IMR-90 (cell line): Measurements from ENCODE around the gene MCFD2. TPM values are rescaled to one million over a fixed set of nuclear protein-coding genes. Genes with fewer than 3 reads are reported as not detected.

Experiments used
- ATAC-seq: fragments of 200-7000 bp; cut with Tn5 transposase; 2 replicates; pipeline ENCODE4 v1.9.1; 2020; ENCODE audit warnings: low read depth, mild to moderate bottlenecking, moderate library complexity
- BruUV-seq: library from RNA; stranded (reverse); fragments of 400-500 nt; replicated peaks from 2 replicates; lab custom pipeline; 2021; lab: Mats Ljungman, UMichigan
- CTCF ChIA-PET: fragments of 300-600 bp; formaldehyde crosslinking; extraction: SDS; loops from one replicate; lab custom pipeline; 2021; ENCODE audit warnings: antibody characterized with exemption; lab: Yijun Ruan, JAX
- POLR2A ChIA-PET: fragments of 300-600 bp; sonication (Branson Sonifier 250); formaldehyde crosslinking; loops from one replicate; lab custom pipeline; 2022; ENCODE audit warnings: antibody characterized with exemption; ENCODE audit not compliant: unreplicated experiment; lab: Charles Lee
- DNase-seq: peaks from one replicate; pipeline ENCODE4 v3.0.0; 2013
- H2AFZ ChIP-seq: replicated peaks from 2 replicates; pipeline ENCODE3; 2013; ENCODE audit warnings: low read length, mild to moderate bottlenecking; ENCODE audit not compliant: poor library complexity
- H2AK5ac ChIP-seq: 2 replicates; pipeline ENCODE4 v1.6.1; 2013; ENCODE audit warnings: low read depth, low read length, inconsistent platforms
- H2AK9ac ChIP-seq: replicated peaks from 2 replicates; pipeline ENCODE3; 2013; ENCODE audit warnings: mild to moderate bottlenecking, low read depth, low read length, moderate library complexity; ENCODE audit not compliant: poor library complexity
- H2BK120ac ChIP-seq: 2 replicates; pipeline ENCODE4 v1.6.1; 2013; ENCODE audit warnings: low read depth, low read length, inconsistent platforms
- H2BK15ac ChIP-seq: 3 replicates; pipeline ENCODE4 v1.6.1; 2013; ENCODE audit warnings: low read depth, low read length, inconsistent platforms
- H2BK20ac ChIP-seq: 2 replicates; pipeline ENCODE4 v1.6.1; 2013; ENCODE audit warnings: low read depth, mild to moderate bottlenecking, inconsistent platforms, low read length, moderate library complexity
- H2BK5ac ChIP-seq: 2 replicates; pipeline ENCODE4 v1.6.1; 2013; ENCODE audit warnings: mild to moderate bottlenecking, low read depth, low read length, inconsistent platforms; ENCODE audit not compliant: poor library complexity, severe bottlenecking
- H3K14ac ChIP-seq: replicated peaks from 2 replicates; pipeline ENCODE4 v1.6.1; 2013; ENCODE audit warnings: low read depth, low read length, inconsistent platforms
- H3K18ac ChIP-seq: 2 replicates; pipeline ENCODE4 v1.6.1; 2013; ENCODE audit warnings: low read depth, low read length, control low read depth
- H3K23ac ChIP-seq: 2 replicates; pipeline ENCODE4 v1.6.1; 2013; ENCODE audit warnings: low read depth, low read length, inconsistent platforms
- H3K27ac ChIP-seq: 2 replicates; pipeline ENCODE4 v1.5.1; 2013; ENCODE audit warnings: mild to moderate bottlenecking, control low read depth, low read length; ENCODE audit not compliant: insufficient read depth
- H3K27me3 ChIP-seq: 2 replicates; pipeline ENCODE4 v1.6.1; 2013; ENCODE audit warnings: low read length; ENCODE audit not compliant: control insufficient read depth, insufficient read depth
- H3K36me3 ChIP-seq: 2 replicates; pipeline ENCODE4 v1.6.1; 2013; ENCODE audit warnings: low read length, mixed read lengths; ENCODE audit not compliant: control insufficient read depth, insufficient read depth
- H3K4ac ChIP-seq: 2 replicates; pipeline ENCODE4 v1.6.1; 2013; ENCODE audit warnings: low read depth, low read length, inconsistent platforms
- H3K4me1 ChIP-seq: 2 replicates; pipeline ENCODE4 v1.6.1; 2013; ENCODE audit warnings: low read length, mixed read lengths; ENCODE audit not compliant: control insufficient read depth, insufficient read depth
- H3K4me2 ChIP-seq: 2 replicates; pipeline ENCODE4 v1.6.1; 2013; ENCODE audit warnings: low read depth, mild to moderate bottlenecking, control low read depth, low read length, moderate library complexity
- H3K4me3 ChIP-seq: 2 replicates; pipeline ENCODE4 v1.5.1; 2013; ENCODE audit warnings: low read depth, mild to moderate bottlenecking, control low read depth, low read length, moderate library complexity; ENCODE audit not compliant: insufficient read depth
- H3K56ac ChIP-seq: 2 replicates; pipeline ENCODE4 v1.6.1; 2013; ENCODE audit warnings: low read length, inconsistent platforms; ENCODE audit not compliant: insufficient read depth; ENCODE audit errors: extremely low read depth
- H3K79me1 ChIP-seq, 2 experiments: 2 replicates each; pipeline ENCODE4 v1.6.1; 2013; ENCODE audit warnings: low read length in 2 of 2, inconsistent platforms in 1 of 2, low read depth in 1 of 2
- H3K9ac ChIP-seq: 2 replicates; pipeline ENCODE4 v1.6.1; 2013; ENCODE audit warnings: low read depth, low read length, control low read depth
- H3K9me1 ChIP-seq: 2 replicates; pipeline ENCODE4 v1.6.1; 2013; ENCODE audit warnings: low read length, inconsistent platforms; ENCODE audit not compliant: insufficient read depth
- H3K9me3 ChIP-seq: 2 replicates; pipeline ENCODE4 v1.6.1; 2013; ENCODE audit warnings: low read length; ENCODE audit not compliant: control insufficient read depth, insufficient read depth
- H4K20me1 ChIP-seq: 2 replicates; pipeline ENCODE4 v1.6.1; 2013; ENCODE audit warnings: low read length, inconsistent platforms; ENCODE audit not compliant: insufficient read depth
- H4K5ac ChIP-seq: 2 replicates; pipeline ENCODE4 v1.6.1; 2013; ENCODE audit warnings: mild to moderate bottlenecking, low read depth, low read length, control low read depth
- H4K8ac ChIP-seq, 2 experiments: 2 replicates each; pipeline ENCODE4 v1.6.1; 2013; ENCODE audit warnings: low read depth in 2 of 2, low read length in 2 of 2, control low read depth in 1 of 2, inconsistent platforms in 1 of 2
- H4K91ac ChIP-seq: 2 replicates; pipeline ENCODE4 v1.6.1; 2013; ENCODE audit warnings: low read depth, low read length, inconsistent platforms; ENCODE audit not compliant: insufficient read depth
- CHD1 ChIP-seq: IDR thresholded peaks from 2 replicates; pipeline ENCODE4 v1.6.1; 2012; ENCODE audit warnings: low read depth, low read length, improper control_type of control experiment
- CTCF ChIP-seq: conservative IDR thresholded peaks from 2 replicates; pipeline ENCODE4 v1.5.1; 2012; ENCODE audit warnings: mild to moderate bottlenecking, low read depth, low read length, improper control_type of control experiment
- MAZ ChIP-seq: IDR thresholded peaks from 2 replicates; pipeline ENCODE4 v1.6.1; 2012; ENCODE audit warnings: low read depth, mild to moderate bottlenecking, low read length, improper control_type of control experiment, moderate library complexity, borderline replicate concordance
- POLR2A ChIP-seq: IDR thresholded peaks from 2 replicates; pipeline ENCODE4 v1.6.1; 2012; ENCODE audit warnings: mild to moderate bottlenecking, low read depth, low read length
- RAD21 ChIP-seq: IDR thresholded peaks from 2 replicates; pipeline ENCODE4 v1.6.1; 2012; ENCODE audit warnings: low read length, improper control_type of control experiment
- RCOR1 ChIP-seq: IDR thresholded peaks from 2 replicates; pipeline ENCODE4 v1.6.1; 2012; ENCODE audit warnings: mild to moderate bottlenecking, low read length, improper control_type of control experiment; ENCODE audit not compliant: insufficient replicate concordance
- SMC3 ChIP-seq: fragments of 150-350 bp; IDR thresholded peaks from 2 replicates; pipeline ENCODE4 v1.6.1; 2016; ENCODE audit warnings: low read depth, mild to moderate bottlenecking, antibody characterized with exemption, low read length, moderate library complexity
- WGBS, 2 experiments: methylation state at CpG; one replicate each; pipeline versions ENCODE4 v1.1.5 to v1.1.7; 2013; ENCODE audit warnings: missing lambda C conversion rate in 2 of 2; ENCODE audit not compliant: insufficient read length in 1 of 2; ENCODE audit errors: extremely low coverage in 2 of 2; 5-methylcytosine and 5-hydroxymethylcytosine counted together
- dilution Hi-C: fragments of 300-500 bp; cut with HindIII; formaldehyde crosslinking; loops from one replicate; pipeline ENCODE4 v1.14.3; 2018; ENCODE audit warnings: low sequenced_read_pairs; ENCODE audit not compliant: unreplicated experiment
- in situ Hi-C: fragments of 300-500 bp; cut with MboI; formaldehyde crosslinking; loops from 3 replicates; pipeline ENCODE4 v1.14.3; 2019; ENCODE audit warnings: low sequenced_read_pairs, inconsistent platforms, mixed read lengths
- intact Hi-C: fragments of 100-400 bp; cut with micrococcal nuclease; formaldehyde crosslinking; loops from 2 replicates; pipeline ENCODE4 v1.10.0; 2022
- polyA plus RNA-seq, 3 experiments: library from polyadenylated mRNA; depleted of rRNA; stranded (reverse); fragments of >200 nt; gene quantifications; 2 replicates each; pipeline ENCODE4 v1.2.3, GENCODE V29; 2012; ENCODE audit warnings: low replicate concordance in 1 of 3
- total RNA-seq: library from RNA; depleted of rRNA; stranded (reverse); fragments of >200 nt; gene quantifications from 2 replicates; pipeline ENCODE4 v1.2.3, GENCODE V29; 2012
- TF ChIP-seq, protein P1 (sequence below): fragments of 150-350 bp; IDR thresholded peaks from 2 replicates; pipeline ENCODE4 v1.6.1; 2016; ENCODE audit warnings: low read depth, mild to moderate bottlenecking, low read length, moderate library complexity, borderline replicate concordance

Gene MCFD2
- total and polyA plus RNA-seq, 2 of the 4 experiments (the other 2 are of a cell fraction): 145 to 177 TPM

- H4K8ac ChIP-seq: peak overlapping the region; percentile 72 to 100
- peak overlapping the region; percentile 98 for H4K91ac ChIP-seq
- peak overlapping the region; percentile 95 for H3K18ac ChIP-seq
- WGBS, 2 experiments: 91 to 100% methylated on average over 1 to 4 of the region's 5 CpGs
- peak overlapping the region; percentile 100 for H2BK15ac ChIP-seq
- H3K9me1 ChIP-seq: peaks cover 55% of the 10 kb centered on the region
- CTCF ChIA-PET: interaction anchor here (0.7 to 1.0 kb wide), 3 partner anchors 11 to 221 kb away, joined by 3 to 5 read pairs (median 3); no protein-coding TSS in a partner anchor
- H2BK20ac ChIP-seq: peak overlapping the region; percentile 99
- H3K4me2 ChIP-seq: no peak overlapping the region
- dilution Hi-C loops: no loop called here
- H2AK5ac ChIP-seq: peak overlapping the region; percentile 100
- peak overlapping the region; percentile 52; the same call in 1 of the 2 replicates for H3K56ac ChIP-seq
- H3K27me3 ChIP-seq: no peaks in the 10 kb centered on the region
- peaks cover 54% of the 10 kb centered on the region for H3K4me1 ChIP-seq
- H3K14ac ChIP-seq: peak overlapping the region; percentile 99
- no peaks in the 10 kb centered on the region; the same call in 1 of the 2 replicates for H4K20me1 ChIP-seq
- H3K4ac ChIP-seq: peak overlapping the region; percentile 100
- ATAC-seq (no peak), DNase-seq (no peak)
- peak overlapping the region; percentile 97 for H4K5ac ChIP-seq
- H3K23ac ChIP-seq: peak overlapping the region; percentile 99
- peak overlapping the region; percentile 40 for H3K9ac ChIP-seq
- peak overlapping the region; percentile 65 for H2AFZ ChIP-seq
- H2AK9ac ChIP-seq: peak overlapping the region; percentile 87
- no peak overlapping the region for H3K4me3 ChIP-seq
- H3K79me1 ChIP-seq: peaks cover 24 to 76% of the 10 kb centered on the region in 2 experiments
- intact Hi-C loops: loop anchor here (2.0 kb wide), 2 partner anchors 177 to 245 kb away; no protein-coding TSS in a partner anchor
- H3K36me3 ChIP-seq: no peaks in the 10 kb centered on the region
- peak overlapping the region; percentile 100 for H2BK5ac ChIP-seq
- in situ Hi-C loops: no loop called here
- POLR2A ChIA-PET: no interaction called here
- no peaks in the 10 kb centered on the region for H3K9me3 ChIP-seq
- H3K27ac ChIP-seq: peak overlapping the region; percentile 91
- 0 out of 2 replicates have a peak, but pooled peaks have one; percentile 33 for TF ChIP-seq POLR2A
- no peak for TF ChIP-seq CTCF
- no peak for TF ChIP-seq CHD1
- no peak for TF ChIP-seq RAD21
- TF ChIP-seq, protein P1, sequence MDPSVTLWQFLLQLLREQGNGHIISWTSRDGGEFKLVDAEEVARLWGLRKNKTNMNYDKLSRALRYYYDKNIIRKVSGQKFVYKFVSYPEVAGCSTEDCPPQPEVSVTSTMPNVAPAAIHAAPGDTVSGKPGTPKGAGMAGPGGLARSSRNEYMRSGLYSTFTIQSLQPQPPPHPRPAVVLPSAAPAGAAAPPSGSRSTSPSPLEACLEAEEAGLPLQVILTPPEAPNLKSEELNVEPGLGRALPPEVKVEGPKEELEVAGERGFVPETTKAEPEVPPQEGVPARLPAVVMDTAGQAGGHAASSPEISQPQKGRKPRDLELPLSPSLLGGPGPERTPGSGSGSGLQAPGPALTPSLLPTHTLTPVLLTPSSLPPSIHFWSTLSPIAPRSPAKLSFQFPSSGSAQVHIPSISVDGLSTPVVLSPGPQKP: no peak
- no peak for TF ChIP-seq RCOR1
- no peak for TF ChIP-seq MAZ
- no peak for TF ChIP-seq SMC3
- BruUV-seq: no TSS peak
- H2BK120ac ChIP-seq: peak overlapping the region; percentile 99
These were observed 37.9 kb downstream of the MCFD2 start for GRCh38 chr2:46877619-46878113.
